Karpas-422 (cell line): Measurements from ENCODE around the gene SKIDA1. TPM values are rescaled to one million over a fixed set of nuclear protein-coding genes. Genes with fewer than 3 reads are reported as not detected.
"Not testable (repeated sequence)": the region's sequence is repeated elsewhere in the genome, so short reads cannot be mapped to it uniquely, and the experiment has no call there.

Experiments
- DNase-seq: peaks from one replicate; pipeline ENCODE4 v3.0.0-alpha.2; 2015
- H2AFZ ChIP-seq: fragments of 200-600 bp; sonication (generic); 2 replicates; pipeline ENCODE4 v1.6.1; 2014; ENCODE audit warnings: antibody characterized with exemption, low read length, mixed read lengths
- H3K27ac ChIP-seq: fragments of 200-600 bp; sonication (generic); 2 replicates; pipeline ENCODE4 v1.5.1; 2014; ENCODE audit warnings: mild to moderate bottlenecking, low read length, moderate library complexity
- H3K27me3 ChIP-seq: fragments of 200-600 bp; sonication (generic); 2 replicates; pipeline ENCODE4 v1.6.1; 2014; ENCODE audit warnings: low read length, mixed read lengths
- H3K36me3 ChIP-seq: fragments of 200-600 bp; sonication (generic); 2 replicates; pipeline ENCODE4 v1.6.1; 2014; ENCODE audit warnings: low read length, mixed read lengths; ENCODE audit not compliant: insufficient read depth
- H3K4me1 ChIP-seq: fragments of 200-600 bp; sonication (generic); 2 replicates; pipeline ENCODE4 v1.6.1; 2014; ENCODE audit warnings: mild to moderate bottlenecking, low read length, mixed read lengths
- H3K4me2 ChIP-seq: fragments of 200-600 bp; sonication (generic); 2 replicates; pipeline ENCODE4 v1.6.1; 2014; ENCODE audit warnings: low read length, low read depth, mild to moderate bottlenecking; ENCODE audit not compliant: poor library complexity, severe bottlenecking
- H3K4me3 ChIP-seq: fragments of 200-600 bp; sonication (generic); 2 replicates; pipeline ENCODE4 v1.5.1; 2014; ENCODE audit warnings: mild to moderate bottlenecking, antibody characterized with exemption, low read length, mixed read lengths
- H3K79me2 ChIP-seq: fragments of 200-600 bp; sonication (generic); 2 replicates; pipeline ENCODE4 v1.6.1; 2014; ENCODE audit warnings: mild to moderate bottlenecking, low read length, mixed read lengths
- H3K9ac ChIP-seq: fragments of 200-600 bp; sonication (generic); 2 replicates; pipeline ENCODE4 v1.6.0; 2014; ENCODE audit warnings: low read length
- H3K9me2 ChIP-seq: fragments of 200-600 bp; sonication (generic), shearing (Covaris generic); replicated peaks from 2 replicates; pipeline ENCODE4 v1.6.0; 2014; ENCODE audit warnings: mild to moderate bottlenecking, low read length, moderate library complexity; ENCODE audit not compliant: insufficient read depth
- H3K9me3 ChIP-seq: fragments of 300-700, 200-600 bp; sonication (generic); 2 replicates; pipeline ENCODE4 v1.6.1; 2014; ENCODE audit warnings: low read length, mixed read lengths
- H4K20me1 ChIP-seq: fragments of 200-600 bp; sonication (generic); 2 replicates; pipeline ENCODE4 v1.6.1; 2014; ENCODE audit warnings: mild to moderate bottlenecking, antibody characterized with exemption, low read length, low read depth; ENCODE audit not compliant: insufficient read depth
- total RNA-seq: library from RNA; depleted of rRNA; stranded (reverse); fragments of >200 nt; shearing (Covaris generic); gene quantifications from 2 replicates; pipeline ENCODE4 v1.2.3, GENCODE V29; 2014; ENCODE audit warnings: low replicate concordance; rRNA removed

The SKIDA1 gene
- total RNA-seq: 0.22 and 1.5 TPM in 2 replicates

DNA sequence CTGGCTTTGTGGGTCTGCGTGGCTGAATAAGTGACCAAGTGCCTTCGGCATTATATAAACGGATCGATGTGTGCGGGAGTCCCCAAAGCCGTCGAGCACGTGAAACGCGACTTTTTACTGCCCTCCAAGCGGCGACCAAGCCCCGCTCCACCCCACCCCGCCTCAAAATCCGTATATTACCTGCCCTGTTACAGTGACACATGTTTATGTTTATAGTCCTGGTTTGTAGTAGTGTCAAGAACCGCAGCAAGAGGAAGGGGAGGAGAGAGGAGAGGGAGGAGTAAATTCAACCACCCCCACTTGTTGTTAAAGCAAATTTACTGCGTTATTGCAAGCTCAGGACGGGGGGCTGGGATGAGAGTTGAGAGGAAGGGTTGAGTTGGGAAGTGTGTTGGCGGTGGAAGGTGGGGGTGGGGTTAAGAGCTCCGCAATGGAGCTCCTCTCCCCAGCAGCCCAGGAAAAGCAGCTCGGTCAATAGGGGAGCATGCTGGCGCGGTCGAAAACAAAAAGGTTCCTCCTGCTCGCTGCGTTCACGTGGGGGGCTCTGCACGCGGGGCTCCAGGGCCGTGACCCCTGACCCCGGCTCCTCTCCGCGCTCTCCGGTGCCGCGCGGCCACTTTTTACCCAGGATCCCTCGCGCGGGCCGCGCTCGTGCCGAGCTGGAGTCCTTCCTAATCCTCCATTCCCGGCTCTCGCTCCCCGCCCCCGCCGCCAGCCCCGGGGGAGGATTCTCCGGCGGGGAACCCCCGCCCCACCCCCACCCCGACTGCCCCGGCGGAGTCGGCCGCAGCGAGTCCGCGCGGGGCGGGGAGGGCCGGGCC lies at the start of gene SKIDA1:
SKIDA1 (minus strand) TSS at position 316 of the 821 bp plus-strand sequence. CDS start 7,860 bp downstream, outside the sequence.
- Histone ChIP-seq H3K4me1 (peaks cover 36% of the 10 kb centered on the region), H4K20me1 (no peaks in the 10 kb centered on the region), H3K9me2 (no peaks in the 10 kb centered on the region), H2AFZ (peak within 1 kb of the TSS; percentile 96), H3K4me3 (peak within 1 kb of the TSS; percentile 75), H3K9ac (peak within 1 kb of the TSS; percentile 69), H3K9me3 (no peaks in the 10 kb centered on the region), H3K79me2 (no peaks in the 10 kb centered on the region), H3K4me2 (peak within 1 kb of the TSS; percentile 78), H3K36me3 (no peaks in the 10 kb centered on the region), H3K27me3 (no peaks in the 10 kb centered on the region), H3K27ac (peak within 1 kb of the TSS; percentile 32)
- peak; percentile 86 for DNase-seq

DNA sequence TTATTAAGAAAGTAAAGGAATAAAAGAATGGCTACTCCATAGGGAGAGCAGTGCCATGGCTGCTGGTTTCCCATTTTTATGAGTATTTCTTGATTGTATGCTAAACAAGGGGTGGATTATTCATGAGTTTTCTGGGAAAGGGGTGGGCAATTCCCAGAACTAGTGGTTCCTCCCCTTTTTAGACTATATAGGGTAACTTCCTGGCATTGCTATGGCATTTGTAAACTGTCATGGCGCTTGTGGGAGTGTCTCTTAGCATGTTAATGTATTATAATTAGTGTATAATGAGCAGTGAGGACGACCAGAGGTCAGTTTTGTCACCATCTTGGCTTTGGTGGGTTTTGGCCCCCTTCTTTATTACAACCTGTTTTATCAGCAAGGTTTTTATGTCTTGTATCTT lies 49.0 kb upstream of the SKIDA1 start:
- H3K9ac ChIP-seq, H3K4me1 ChIP-seq, DNase-seq, H3K27me3 ChIP-seq, H2AFZ ChIP-seq, H3K4me2 ChIP-seq, H3K9me2 ChIP-seq, H4K20me1 ChIP-seq, H3K36me3 ChIP-seq, H3K27ac ChIP-seq, H3K4me3 ChIP-seq, H3K9me3 ChIP-seq: not testable (repeated sequence)
- peaks cover 96% of the 10 kb centered on the region for H3K79me2 ChIP-seq

- H3K4me2 ChIP-seq: no peak overlapping the region
These were observed 47.1 kb upstream of the SKIDA1 start for GRCh38 chr10:21572578-21572977.

GRCh38 chr10:21570761-21571521 lies 45.5 kb upstream of the SKIDA1 start:
- H3K4me2 ChIP-seq: no peak overlapping the region
- peaks cover 5% of the 10 kb centered on the region for H4K20me1 ChIP-seq
- no peak overlapping the region for H3K9ac ChIP-seq
- no peak for DNase-seq
- no peak overlapping the region for H2AFZ ChIP-seq
- H3K36me3 ChIP-seq: peaks cover 4% of the 10 kb centered on the region; the same call in 1 of the 2 replicates
- H3K4me1 ChIP-seq: 0 out of 2 replicates have a peak, but pooled peaks cover 2% of the 10 kb centered on the region
- H3K9me2 ChIP-seq: no peaks in the 10 kb centered on the region
- peaks cover 97% of the 10 kb centered on the region for H3K79me2 ChIP-seq
- no peaks in the 10 kb centered on the region for H3K27me3 ChIP-seq
- no peak overlapping the region for H3K4me3 ChIP-seq
- H3K27ac ChIP-seq: no peak overlapping the region
- H3K9me3 ChIP-seq: no peaks in the 10 kb centered on the region

More at GRCh38 chr10:21572578-21572977, 47.1 kb upstream of the SKIDA1 start:
- H3K27ac ChIP-seq: no peak overlapping the region
- H3K9me2 ChIP-seq: no peaks in the 10 kb centered on the region
- no peaks in the 10 kb centered on the region for H3K9me3 ChIP-seq
- no peak overlapping the region for H3K4me3 ChIP-seq
- H3K79me2 ChIP-seq: peaks cover 96% of the 10 kb centered on the region
- H3K9ac ChIP-seq: no peak overlapping the region
- no peak for DNase-seq
- no peak overlapping the region for H2AFZ ChIP-seq
- H4K20me1 ChIP-seq: no peaks in the 10 kb centered on the region
- H3K27me3 ChIP-seq: no peaks in the 10 kb centered on the region
- 0 out of 2 replicates have a peak, but pooled peaks cover 2% of the 10 kb centered on the region for H3K4me1 ChIP-seq
- peaks cover 4% of the 10 kb centered on the region; the same call in 1 of the 2 replicates for H3K36me3 ChIP-seq

DNA sequence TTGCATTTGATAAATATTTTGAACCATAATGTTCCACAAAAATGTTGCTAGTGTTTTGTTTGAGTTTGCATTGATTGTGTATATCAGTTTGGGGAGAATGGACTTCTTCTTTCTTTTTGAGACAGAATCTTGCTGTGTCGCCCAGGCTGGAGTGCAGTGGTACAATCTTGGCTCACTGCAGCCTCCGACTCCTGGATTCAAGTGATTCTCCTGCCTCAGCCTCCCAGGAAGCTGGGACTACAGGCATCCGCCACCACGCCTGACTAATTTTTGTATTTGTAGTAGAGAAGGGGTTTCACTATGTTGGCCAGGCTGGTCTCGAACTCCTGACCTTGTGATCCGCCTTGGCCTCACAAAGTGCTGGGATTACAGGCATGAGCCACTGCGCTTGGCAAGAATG lies 33.5 kb upstream of the SKIDA1 start:
- Histone ChIP-seq H3K79me2 (peaks cover 89% of the 10 kb centered on the region), H3K36me3 (peaks cover 27% of the 10 kb centered on the region; the same call in 1 of the 2 replicates)
- not testable (repeated sequence) for H3K27ac ChIP-seq, DNase-seq, H3K4me1 ChIP-seq, H4K20me1 ChIP-seq, H3K9me3 ChIP-seq, H3K4me3 ChIP-seq, H2AFZ ChIP-seq, H3K4me2 ChIP-seq, H3K27me3 ChIP-seq, H3K9ac ChIP-seq, H3K9me2 ChIP-seq

- Histone ChIP-seq H3K36me3 (peaks cover 32% of the 10 kb centered on the region; the same call in 1 of the 2 replicates), H2AFZ (no peak overlapping the region), H3K27me3 (no peaks in the 10 kb centered on the region), H3K79me2 (peaks cover 89% of the 10 kb centered on the region), H3K9me3 (no peaks in the 10 kb centered on the region), H3K4me3 (no peak overlapping the region), H3K27ac (no peak overlapping the region), H3K4me1 (no peaks in the 10 kb centered on the region), H4K20me1 (0 out of 2 replicates have a peak, but pooled peaks cover 3% of the 10 kb centered on the region), H3K4me2 (no peak overlapping the region), H3K9me2 (no peaks in the 10 kb centered on the region), H3K9ac (no peak overlapping the region)
- DNase-seq: no peak
These were observed 31.0 kb upstream of the SKIDA1 start for GRCh38 chr10:21556527-21556926.

- H3K4me1 ChIP-seq: no peaks in the 10 kb centered on the region
- no peaks in the 10 kb centered on the region for H3K9me2 ChIP-seq
- H3K4me2 ChIP-seq: no peak overlapping the region
- H3K4me3 ChIP-seq: no peak overlapping the region
- H3K9ac ChIP-seq: no peak overlapping the region
- no peaks in the 10 kb centered on the region for H3K27me3 ChIP-seq
- peaks cover 87% of the 10 kb centered on the region for H3K79me2 ChIP-seq
- no peak overlapping the region for H2AFZ ChIP-seq
- peaks cover 29% of the 10 kb centered on the region; the same call in 1 of the 2 replicates for H3K36me3 ChIP-seq
- H4K20me1 ChIP-seq: no peaks in the 10 kb centered on the region
- no peak for DNase-seq
- no peaks in the 10 kb centered on the region for H3K9me3 ChIP-seq
- H3K27ac ChIP-seq: no peak overlapping the region
These were observed 27.2 kb upstream of the SKIDA1 start for GRCh38 chr10:21552638-21553037.

DNA sequence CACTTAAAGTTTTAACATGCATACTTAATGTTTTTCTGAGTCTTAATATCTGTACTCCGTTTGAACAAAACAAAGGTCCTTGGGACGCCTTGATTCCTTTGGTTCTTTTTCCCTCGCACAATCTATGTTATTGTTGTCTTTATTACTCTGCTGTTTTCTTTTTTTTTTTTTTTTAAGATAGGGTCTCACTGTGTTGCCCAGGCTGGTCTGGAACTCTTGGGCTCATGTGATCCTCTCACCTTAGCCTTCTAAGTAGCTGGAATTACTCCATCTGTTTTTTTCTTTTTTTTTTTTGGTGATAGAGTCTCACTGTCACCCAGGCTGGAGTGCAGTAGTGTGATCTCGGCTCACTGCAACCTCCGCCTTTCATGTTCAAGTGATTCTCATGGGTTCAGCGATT lies 21.8 kb upstream of the SKIDA1 start:
- Histone ChIP-seq H3K4me1 (no peaks in the 10 kb centered on the region), H4K20me1 (no peaks in the 10 kb centered on the region), H3K9me3 (no peaks in the 10 kb centered on the region), H2AFZ (no peak overlapping the region), H3K4me2 (no peak overlapping the region), H3K27ac (no peak overlapping the region), H3K36me3 (peaks cover 34% of the 10 kb centered on the region; the same call in 1 of the 2 replicates), H3K27me3 (no peaks in the 10 kb centered on the region), H3K9ac (no peak overlapping the region), H3K4me3 (no peak overlapping the region), H3K79me2 (peaks cover 73% of the 10 kb centered on the region), H3K9me2 (no peaks in the 10 kb centered on the region)
- no peak for DNase-seq
